ENCODE measurements around the gene TRHDE. TPM values are rescaled to one million over a fixed set of nuclear protein-coding genes. Genes with fewer than 3 reads are reported as not detected.
"Not testable (repeated sequence)": the region's sequence is repeated elsewhere in the genome, so short reads cannot be mapped to it uniquely, and the experiment has no call there.

The TRHDE gene
- total RNA-seq, 6 experiments from 2014 or later, result 65.7 to 106 (median 93.3) TPM

- TF ChIP-seq, protein P1, sequence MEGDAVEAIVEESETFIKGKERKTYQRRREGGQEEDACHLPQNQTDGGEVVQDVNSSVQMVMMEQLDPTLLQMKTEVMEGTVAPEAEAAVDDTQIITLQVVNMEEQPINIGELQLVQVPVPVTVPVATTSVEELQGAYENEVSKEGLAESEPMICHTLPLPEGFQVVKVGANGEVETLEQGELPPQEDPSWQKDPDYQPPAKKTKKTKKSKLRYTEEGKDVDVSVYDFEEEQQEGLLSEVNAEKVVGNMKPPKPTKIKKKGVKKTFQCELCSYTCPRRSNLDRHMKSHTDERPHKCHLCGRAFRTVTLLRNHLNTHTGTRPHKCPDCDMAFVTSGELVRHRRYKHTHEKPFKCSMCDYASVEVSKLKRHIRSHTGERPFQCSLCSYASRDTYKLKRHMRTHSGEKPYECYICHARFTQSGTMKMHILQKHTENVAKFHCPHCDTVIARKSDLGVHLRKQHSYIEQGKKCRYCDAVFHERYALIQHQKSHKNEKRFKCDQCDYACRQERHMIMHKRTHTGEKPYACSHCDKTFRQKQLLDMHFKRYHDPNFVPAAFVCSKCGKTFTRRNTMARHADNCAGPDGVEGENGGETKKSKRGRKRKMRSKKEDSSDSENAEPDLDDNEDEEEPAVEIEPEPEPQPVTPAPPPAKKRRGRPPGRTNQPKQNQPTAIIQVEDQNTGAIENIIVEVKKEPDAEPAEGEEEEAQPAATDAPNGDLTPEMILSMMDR (IDR thresholded peaks at IDR 0.05), result no peak
- Mint-ChIP-seq H3K27me3 (ENCODE audit: insufficient read depth) (no peaks in the 10 kb centered on the region), H3K27ac (no peak overlapping the region), H3K4me3 (no peak overlapping the region), H3K9me3 (no peaks in the 10 kb centered on the region), H3K4me1 (ENCODE audit: low read depth) (peaks cover 8% of the 10 kb centered on the region), H3K36me3 (ENCODE audit: low read depth) (peaks cover 23% of the 10 kb centered on the region)
- DNase-seq, result no peak
Measured at GRCh38 chr12:72631926-72632685, 359.9 kb downstream of the TRHDE start.

- no peaks in the 10 kb centered on the region for H3K27me3 Mint-ChIP-seq (ENCODE audit: insufficient read depth)
- TF ChIP-seq, protein P1 (IDR thresholded peaks at IDR 0.05), result no peak
- peaks cover 40% of the 10 kb centered on the region for H3K36me3 Mint-ChIP-seq (ENCODE audit: low read depth)
- H3K9me3 Mint-ChIP-seq, result no peaks in the 10 kb centered on the region
- no peak for DNase-seq
- H3K27ac Mint-ChIP-seq, result no peak overlapping the region
- H3K4me3 Mint-ChIP-seq, result no peak overlapping the region
- no peaks in the 10 kb centered on the region for H3K4me1 Mint-ChIP-seq (ENCODE audit: low read depth)
Measured at GRCh38 chr12:72642706-72643105, 370.5 kb downstream of the TRHDE start.

- Mint-ChIP-seq H3K27ac (no peak overlapping the region), H3K27me3 (ENCODE audit: insufficient read depth) (no peaks in the 10 kb centered on the region), H3K9me3 (no peaks in the 10 kb centered on the region), H3K36me3 (ENCODE audit: low read depth) (peaks cover 34% of the 10 kb centered on the region), H3K4me3 (no peak overlapping the region), H3K4me1 (ENCODE audit: low read depth) (no peaks in the 10 kb centered on the region)
- no peak for DNase-seq
- TF ChIP-seq, protein P1 (IDR thresholded peaks at IDR 0.05), result no peak
Measured at GRCh38 chr12:72647139-72647538, 375.0 kb downstream of the TRHDE start.

- H3K4me3 Mint-ChIP-seq, result no peak overlapping the region
- TF ChIP-seq, protein P1 (IDR thresholded peaks at IDR 0.05), result no peak
Measured at GRCh38 chr12:72658615-72659014, 386.4 kb downstream of the TRHDE start.

GRCh38 chr12:72660174-72660573, 388.0 kb downstream of the TRHDE start:
- DNase-seq; H3K4me3 Mint-ChIP-seq; H3K27me3 Mint-ChIP-seq (ENCODE audit: insufficient read depth); H3K9me3 Mint-ChIP-seq; H3K4me1 Mint-ChIP-seq (ENCODE audit: low read depth); H3K27ac Mint-ChIP-seq: not testable (repeated sequence)
- H3K36me3 Mint-ChIP-seq (ENCODE audit: low read depth), result peaks cover 19% of the 10 kb centered on the region

More at GRCh38 chr12:72658615-72659014, 386.4 kb downstream of the TRHDE start:
- no peaks in the 10 kb centered on the region; the same call in 1 of the 2 replicates for H3K27me3 Mint-ChIP-seq (ENCODE audit: insufficient read depth)
- DNase-seq, result no peak
- H3K9me3 Mint-ChIP-seq, result no peaks in the 10 kb centered on the region
- H3K4me1 Mint-ChIP-seq (ENCODE audit: low read depth), result peaks cover 9% of the 10 kb centered on the region; the same call in 1 of the 2 replicates
- no peak overlapping the region for H3K27ac Mint-ChIP-seq
- H3K36me3 Mint-ChIP-seq (ENCODE audit: low read depth), result peaks cover 19% of the 10 kb centered on the region

DNA sequence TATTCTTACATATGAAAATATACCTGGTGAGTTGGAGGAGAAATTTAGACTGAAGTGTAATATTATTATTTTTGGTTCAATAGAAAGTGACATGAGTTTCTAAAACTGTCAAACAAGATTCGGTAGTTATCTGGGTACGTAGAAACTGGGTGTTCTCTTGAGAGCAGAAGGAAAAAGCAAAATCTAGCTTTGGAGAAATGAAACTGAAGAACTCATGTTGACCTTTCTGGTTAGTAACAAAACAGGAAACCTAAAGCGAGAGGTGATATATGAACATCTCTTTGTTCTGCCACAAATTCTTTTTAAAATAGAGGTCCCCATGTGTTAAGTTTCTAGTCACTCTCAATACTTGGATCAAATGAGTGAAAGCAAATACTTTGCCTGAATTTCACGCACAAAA, 401.7 kb downstream of the TRHDE start:
- H3K36me3 Mint-ChIP-seq (ENCODE audit: low read depth), result no peaks in the 10 kb centered on the region
- no peaks in the 10 kb centered on the region for H3K9me3 Mint-ChIP-seq
- no peaks in the 10 kb centered on the region; the same call in 1 of the 2 replicates for H3K27me3 Mint-ChIP-seq (ENCODE audit: insufficient read depth)
- H3K4me3 Mint-ChIP-seq, result no peak overlapping the region
- DNase-seq, result no peak
- TF ChIP-seq, protein P1 (IDR thresholded peaks at IDR 0.05), result no peak
- no peaks in the 10 kb centered on the region for H3K4me1 Mint-ChIP-seq (ENCODE audit: low read depth)
- no peak overlapping the region for H3K27ac Mint-ChIP-seq
